ENCODE measurements around the gene TUBGCP3. TPM values are rescaled to one million over a fixed set of nuclear protein-coding genes. Genes with fewer than 3 reads are reported as not detected.

The TUBGCP3 gene
- total and polyA plus RNA-seq, 2 donors (not counting 1 experiment from before 2014, with no cell fraction given): 30.6 to 65.1 TPM

- H3K9ac ChIP-seq (ENCODE audit: low read length): no peak overlapping the region
- DNase-seq: no peak
Measured at GRCh38 chr13:112574834-112575613, 12.9 kb downstream of the TUBGCP3 start.

More at GRCh38 chr13:112574834-112575613, 12.9 kb downstream of the TUBGCP3 start:
- intact Hi-C loops (cut with micrococcal nuclease): no loop called here
- Mint-ChIP-seq H3K27me3 (no peaks in the 10 kb centered on the region), H3K9me3 (ENCODE audit: insufficient read depth) (no peaks in the 10 kb centered on the region), H3K4me1 (peaks cover 62% of the 10 kb centered on the region), H3K27ac (no peak overlapping the region), H3K4me3 (no peak overlapping the region)
- TF ChIP-seq CTCF (IDR thresholded peaks at IDR 0.05): no peak
- TF ChIP-seq EZH2 (IDR thresholded peaks at IDR 0.05; ENCODE audit: borderline replicate concordance, insufficient read depth, low read depth, low read length, poor library complexity, severe bottlenecking): no peak
- POLR2A ChIA-PET: no interaction called here
- Histone ChIP-seq H4K20me1 (ENCODE audit: control insufficient read depth, insufficient read depth, low read length, poor library complexity, severe bottlenecking) (peaks cover 75% of the 10 kb centered on the region), H2AFZ (ENCODE audit: insufficient read depth, low read depth, low read length, poor library complexity, severe bottlenecking) (no peak overlapping the region), H3K36me3 (replicated peaks in 1 of 2; ENCODE audit: control extremely low read depth in 1 of 2, control insufficient read depth in 1 of 2, extremely low read depth in 1 of 2, insufficient read depth in 2 of 2, low read length in 1 of 2) (no peaks in the 10 kb centered on the region), H3K79me2 (ENCODE audit: control insufficient read depth, insufficient read depth, low read length) (peaks cover 84% of the 10 kb centered on the region), H3K27ac (ENCODE audit: low read length in 2 of 2) (no peak overlapping the region), H3K4me1 (ENCODE audit: control insufficient read depth in 2 of 2, insufficient read depth in 2 of 2, low read length in 2 of 2) (peaks cover 13 to 14% of the 10 kb centered on the region in 2 donors), H3K4me2 (replicated peaks; ENCODE audit: low read depth, low read length, poor library complexity, severe bottlenecking) (no peak overlapping the region), H3K27me3 (replicated peaks in 1 of 4; ENCODE audit: control extremely low read depth in 1 of 4, control insufficient read depth in 3 of 4, insufficient read depth in 4 of 4, low read length in 3 of 4) (no peaks in the 10 kb centered on the region), H3K4me3 (ENCODE audit: control extremely low read depth in 1 of 5, extremely low read depth in 1 of 5, insufficient read depth in 1 of 5, low read depth in 2 of 5, low read length in 4 of 5) (no peak overlapping the region), H3K9me3 (ENCODE audit: control extremely low read depth in 1 of 3, control insufficient read depth in 2 of 3, insufficient read depth in 1 of 3, low read length in 2 of 3) (peaks cover 0 to 3% (median 0%) of the 10 kb centered on the region in 3 donors)
- no peak for ATAC-seq (ENCODE audit: low read depth)
- CTCF ChIA-PET: interaction anchor here (1.9 kb wide), 1 partner anchor 31 kb away, joined by 5 read pairs; no protein-coding TSS in a partner anchor
- 100% methylated on average over 1 of the region's 7 CpGs for WGBS (ENCODE audit: insufficient coverage)

Data from B cell (primary cell).